WTC11 (cell line): ENCODE results near the gene POC1A. TPM values are rescaled to one million over a fixed set of nuclear protein-coding genes. Genes with fewer than 3 reads are reported as not detected.

Source experiments
- ATAC-seq: fragments of 200-7000 bp; cut with Tn5 transposase; 2 replicates; pipeline ENCODE4 v1.10.0; 2021; ENCODE audit warnings: mild to moderate bottlenecking, moderate library complexity
- CTCF ChIA-PET: fragments of 300-600 bp; sonication (Branson Sonifier 250); formaldehyde crosslinking; loops from one replicate; lab custom pipeline; 2021; ENCODE audit warnings: antibody characterized with exemption; lab: Charles Lee
- POLR2A ChIA-PET: fragments of 350-600 bp; sonication (Branson Sonifier 250); formaldehyde crosslinking; loops from one replicate; lab custom pipeline; 2021; ENCODE audit warnings: antibody characterized with exemption; lab: Charles Lee
- DNase-seq: peaks from one replicate; pipeline ENCODE4 v3.0.0; 2021; ENCODE audit warnings: low spot score
- H3K27ac Mint-ChIP-seq: 2 replicates; pipeline ENCODE4 v1.8.0; 2021; ENCODE audit warnings: mixed read lengths
- H3K27me3 Mint-ChIP-seq: 2 replicates; pipeline ENCODE4 v1.8.0; 2021; ENCODE audit warnings: low read depth, mild to moderate bottlenecking, moderate library complexity, mixed read lengths
- H3K36me3 Mint-ChIP-seq: 2 replicates; pipeline ENCODE4 v1.8.0; 2021; ENCODE audit warnings: mixed read lengths
- H3K4me1 Mint-ChIP-seq: 2 replicates; pipeline ENCODE4 v1.8.0; 2022; ENCODE audit warnings: mixed read lengths
- H3K4me3 Mint-ChIP-seq: 2 replicates; pipeline ENCODE4 v1.8.0; 2021; ENCODE audit warnings: mild to moderate bottlenecking, moderate library complexity, mixed read lengths
- H3K9me3 Mint-ChIP-seq: 2 replicates; pipeline ENCODE4 v1.8.0; 2021; ENCODE audit warnings: mixed read lengths
- CREM ChIP-seq: sonication (generic); formaldehyde crosslinking; IDR thresholded peaks from 2 replicates; pipeline ENCODE4 v1.8.1; 2022; ENCODE audit warnings: mild to moderate bottlenecking, missing genetic modification reagents, moderate library complexity
- E2F5 ChIP-seq: sonication (generic); formaldehyde crosslinking; IDR thresholded peaks from 2 replicates; pipeline ENCODE4 v1.8.1; 2022; ENCODE audit warnings: mild to moderate bottlenecking, moderate library complexity, missing genetic modification reagents
- FOXJ3 ChIP-seq: sonication (generic); formaldehyde crosslinking; IDR thresholded peaks from 2 replicates; pipeline ENCODE4 v1.9.0; 2021; ENCODE audit warnings: missing genetic modification reagents, mild to moderate bottlenecking, borderline replicate concordance
- GABPB1 ChIP-seq: sonication (generic); formaldehyde crosslinking; IDR thresholded peaks from 2 replicates; pipeline ENCODE4 v1.8.1; 2023; ENCODE audit warnings: mild to moderate bottlenecking, missing genetic modification reagents
- JUN ChIP-seq: sonication (generic); formaldehyde crosslinking; IDR thresholded peaks from 2 replicates; pipeline ENCODE4 v1.8.0; 2023; ENCODE audit warnings: mild to moderate bottlenecking, missing genetic modification reagents
- MLX ChIP-seq: sonication (generic); formaldehyde crosslinking; IDR thresholded peaks from 2 replicates; pipeline ENCODE4 v1.8.1; 2023; ENCODE audit warnings: mild to moderate bottlenecking, missing genetic modification reagents, moderate library complexity
- NFE2L1 ChIP-seq: sonication (generic); formaldehyde crosslinking; IDR thresholded peaks from 2 replicates; pipeline ENCODE4 v1.8.1; 2023; ENCODE audit warnings: missing genetic modification reagents
- SMAD4 ChIP-seq: sonication (generic); formaldehyde crosslinking; IDR thresholded peaks from 2 replicates; pipeline ENCODE4 v1.8.0; 2022; ENCODE audit warnings: mild to moderate bottlenecking, missing genetic modification reagents
- SP1 ChIP-seq: sonication (generic); formaldehyde crosslinking; conservative IDR thresholded peaks from 2 replicates; pipeline ENCODE4 v1.8.1; 2022; ENCODE audit warnings: missing genetic modification reagents
- ZBTB43 ChIP-seq: sonication (generic); formaldehyde crosslinking; IDR thresholded peaks from 2 replicates; pipeline ENCODE4 v1.8.1; 2023; ENCODE audit warnings: mild to moderate bottlenecking, missing genetic modification reagents
- ZMAT4 ChIP-seq: fragments of 250-450 bp; sonication (Bioruptor Pico); IDR thresholded peaks from 2 replicates; pipeline ENCODE4 v1.9.0; 2021; ENCODE audit warnings: mild to moderate bottlenecking
- ZNF219 ChIP-seq: sonication (generic); formaldehyde crosslinking; IDR thresholded peaks from 2 replicates; pipeline ENCODE4 v1.8.0; 2023; ENCODE audit warnings: missing genetic modification reagents, mild to moderate bottlenecking, borderline replicate concordance
- ZNF671 ChIP-seq: fragments of 250-450 bp; sonication (Bioruptor Pico); IDR thresholded peaks from 2 replicates; pipeline ENCODE4 v1.8.0; 2021; ENCODE audit warnings: mild to moderate bottlenecking
- total RNA-seq: library from RNA; stranded (reverse); gene quantifications from 3 replicates; pipeline ENCODE4 v1.2.3, GENCODE V29; 2021
- TF ChIP-seq, protein P1 (sequence below): sonication (generic); formaldehyde crosslinking; IDR thresholded peaks from 2 replicates; pipeline ENCODE4 v1.8.0; 2022; ENCODE audit warnings: missing genetic modification reagents
- TF ChIP-seq, protein P2 (sequence below): sonication (generic); formaldehyde crosslinking; conservative IDR thresholded peaks from 2 replicates; pipeline ENCODE4 v1.8.1; 2023; ENCODE audit warnings: mild to moderate bottlenecking, low read depth, missing genetic modification reagents, moderate library complexity
- TF ChIP-seq, protein P3 (sequence below): sonication (generic); formaldehyde crosslinking; IDR thresholded peaks from 2 replicates; pipeline ENCODE4 v1.8.1; 2023; ENCODE audit warnings: mild to moderate bottlenecking, missing genetic modification reagents
- TF ChIP-seq, protein P4 (sequence below): sonication (generic); formaldehyde crosslinking; IDR thresholded peaks from 2 replicates; pipeline ENCODE4 v1.8.1; 2023; ENCODE audit warnings: mild to moderate bottlenecking, missing genetic modification reagents, moderate library complexity
- TF ChIP-seq, protein P5 (sequence below): fragments of 250-450 bp; sonication (Bioruptor Pico); IDR thresholded peaks from 2 replicates; pipeline ENCODE4 v1.9.0; 2021; ENCODE audit warnings: mild to moderate bottlenecking

The POC1A gene
- total RNA-seq, 1 experiment from 2014 or later: 31.3 TPM

- H3K4me3 Mint-ChIP-seq: no peak overlapping the region
- POLR2A ChIA-PET: interaction anchor here (1.2 kb wide), 1 partner anchor 93 kb away, joined by 3 read pairs; the partner anchor contains the start of gene POC1A
- no peak for ATAC-seq
- peaks cover 21% of the 10 kb centered on the region for H3K27me3 Mint-ChIP-seq
- TF ChIP-seq E2F5 (CRISPR knock-in tag) (no peak), ZNF219 (CRISPR knock-in tag) (no peak), ZMAT4 (CRISPR knock-in tag) (no peak), SP1 (CRISPR knock-in tag) (no peak), FOXJ3 (CRISPR knock-in tag) (no peak), NFE2L1 (CRISPR knock-in tag) (no peak), ZNF671 (CRISPR knock-in tag) (no peak), GABPB1 (no peak)
- TF ChIP-seq, protein P1, sequence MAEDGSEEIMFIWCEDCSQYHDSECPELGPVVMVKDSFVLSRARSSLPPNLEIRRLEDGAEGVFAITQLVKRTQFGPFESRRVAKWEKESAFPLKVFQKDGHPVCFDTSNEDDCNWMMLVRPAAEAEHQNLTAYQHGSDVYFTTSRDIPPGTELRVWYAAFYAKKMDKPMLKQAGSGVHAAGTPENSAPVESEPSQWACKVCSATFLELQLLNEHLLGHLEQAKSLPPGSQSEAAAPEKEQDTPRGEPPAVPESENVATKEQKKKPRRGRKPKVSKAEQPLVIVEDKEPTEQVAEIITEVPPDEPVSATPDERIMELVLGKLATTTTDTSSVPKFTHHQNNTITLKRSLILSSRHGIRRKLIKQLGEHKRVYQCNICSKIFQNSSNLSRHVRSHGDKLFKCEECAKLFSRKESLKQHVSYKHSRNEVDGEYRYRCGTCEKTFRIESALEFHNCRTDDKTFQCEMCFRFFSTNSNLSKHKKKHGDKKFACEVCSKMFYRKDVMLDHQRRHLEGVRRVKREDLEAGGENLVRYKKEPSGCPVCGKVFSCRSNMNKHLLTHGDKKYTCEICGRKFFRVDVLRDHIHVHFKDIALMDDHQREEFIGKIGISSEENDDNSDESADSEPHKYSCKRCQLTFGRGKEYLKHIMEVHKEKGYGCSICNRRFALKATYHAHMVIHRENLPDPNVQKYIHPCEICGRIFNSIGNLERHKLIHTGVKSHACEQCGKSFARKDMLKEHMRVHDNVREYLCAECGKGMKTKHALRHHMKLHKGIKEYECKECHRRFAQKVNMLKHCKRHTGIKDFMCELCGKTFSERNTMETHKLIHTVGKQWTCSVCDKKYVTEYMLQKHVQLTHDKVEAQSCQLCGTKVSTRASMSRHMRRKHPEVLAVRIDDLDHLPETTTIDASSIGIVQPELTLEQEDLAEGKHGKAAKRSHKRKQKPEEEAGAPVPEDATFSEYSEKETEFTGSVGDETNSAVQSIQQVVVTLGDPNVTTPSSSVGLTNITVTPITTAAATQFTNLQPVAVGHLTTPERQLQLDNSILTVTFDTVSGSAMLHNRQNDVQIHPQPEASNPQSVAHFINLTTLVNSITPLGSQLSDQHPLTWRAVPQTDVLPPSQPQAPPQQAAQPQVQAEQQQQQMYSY (CRISPR knock-in tag): no peak
- TF ChIP-seq, protein P2, sequence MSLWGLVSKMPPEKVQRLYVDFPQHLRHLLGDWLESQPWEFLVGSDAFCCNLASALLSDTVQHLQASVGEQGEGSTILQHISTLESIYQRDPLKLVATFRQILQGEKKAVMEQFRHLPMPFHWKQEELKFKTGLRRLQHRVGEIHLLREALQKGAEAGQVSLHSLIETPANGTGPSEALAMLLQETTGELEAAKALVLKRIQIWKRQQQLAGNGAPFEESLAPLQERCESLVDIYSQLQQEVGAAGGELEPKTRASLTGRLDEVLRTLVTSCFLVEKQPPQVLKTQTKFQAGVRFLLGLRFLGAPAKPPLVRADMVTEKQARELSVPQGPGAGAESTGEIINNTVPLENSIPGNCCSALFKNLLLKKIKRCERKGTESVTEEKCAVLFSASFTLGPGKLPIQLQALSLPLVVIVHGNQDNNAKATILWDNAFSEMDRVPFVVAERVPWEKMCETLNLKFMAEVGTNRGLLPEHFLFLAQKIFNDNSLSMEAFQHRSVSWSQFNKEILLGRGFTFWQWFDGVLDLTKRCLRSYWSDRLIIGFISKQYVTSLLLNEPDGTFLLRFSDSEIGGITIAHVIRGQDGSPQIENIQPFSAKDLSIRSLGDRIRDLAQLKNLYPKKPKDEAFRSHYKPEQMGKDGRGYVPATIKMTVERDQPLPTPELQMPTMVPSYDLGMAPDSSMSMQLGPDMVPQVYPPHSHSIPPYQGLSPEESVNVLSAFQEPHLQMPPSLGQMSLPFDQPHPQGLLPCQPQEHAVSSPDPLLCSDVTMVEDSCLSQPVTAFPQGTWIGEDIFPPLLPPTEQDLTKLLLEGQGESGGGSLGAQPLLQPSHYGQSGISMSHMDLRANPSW (CRISPR knock-in tag): no peak
- TF ChIP-seq, protein P3, sequence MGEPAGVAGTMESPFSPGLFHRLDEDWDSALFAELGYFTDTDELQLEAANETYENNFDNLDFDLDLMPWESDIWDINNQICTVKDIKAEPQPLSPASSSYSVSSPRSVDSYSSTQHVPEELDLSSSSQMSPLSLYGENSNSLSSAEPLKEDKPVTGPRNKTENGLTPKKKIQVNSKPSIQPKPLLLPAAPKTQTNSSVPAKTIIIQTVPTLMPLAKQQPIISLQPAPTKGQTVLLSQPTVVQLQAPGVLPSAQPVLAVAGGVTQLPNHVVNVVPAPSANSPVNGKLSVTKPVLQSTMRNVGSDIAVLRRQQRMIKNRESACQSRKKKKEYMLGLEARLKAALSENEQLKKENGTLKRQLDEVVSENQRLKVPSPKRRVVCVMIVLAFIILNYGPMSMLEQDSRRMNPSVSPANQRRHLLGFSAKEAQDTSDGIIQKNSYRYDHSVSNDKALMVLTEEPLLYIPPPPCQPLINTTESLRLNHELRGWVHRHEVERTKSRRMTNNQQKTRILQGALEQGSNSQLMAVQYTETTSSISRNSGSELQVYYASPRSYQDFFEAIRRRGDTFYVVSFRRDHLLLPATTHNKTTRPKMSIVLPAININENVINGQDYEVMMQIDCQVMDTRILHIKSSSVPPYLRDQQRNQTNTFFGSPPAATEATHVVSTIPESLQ: no peak
- H3K36me3 Mint-ChIP-seq: no peaks in the 10 kb centered on the region
- no peak overlapping the region for H3K27ac Mint-ChIP-seq
- CTCF ChIA-PET: interaction anchor here (0.6 to 2.6 kb wide), 5 partner anchors 8 to 61 kb away, joined by 3 to 13 read pairs (median 5); no protein-coding TSS in a partner anchor
- no peak for DNase-seq
- H3K9me3 Mint-ChIP-seq: no peaks in the 10 kb centered on the region
- peaks cover 9% of the 10 kb centered on the region for H3K4me1 Mint-ChIP-seq
Observed at GRCh38 chr3:52061121-52061910, 92.9 kb downstream of the POC1A start.

GRCh38 chr3:52059781-52060180, 94.4 kb downstream of the POC1A start:
- POLR2A ChIA-PET: interaction anchor here (1.3 kb wide), 1 partner anchor 14 kb away, joined by 4 read pairs; no protein-coding TSS in a partner anchor
- no peak for TF ChIP-seq SMAD4 (CRISPR knock-in tag)
- no peak for TF ChIP-seq MLX (CRISPR knock-in tag)
- TF ChIP-seq JUN (CRISPR knock-in tag): no peak
- TF ChIP-seq ZBTB43 (CRISPR knock-in tag): no peak
- no peak for TF ChIP-seq CREM (CRISPR knock-in tag)
- TF ChIP-seq, protein P4, sequence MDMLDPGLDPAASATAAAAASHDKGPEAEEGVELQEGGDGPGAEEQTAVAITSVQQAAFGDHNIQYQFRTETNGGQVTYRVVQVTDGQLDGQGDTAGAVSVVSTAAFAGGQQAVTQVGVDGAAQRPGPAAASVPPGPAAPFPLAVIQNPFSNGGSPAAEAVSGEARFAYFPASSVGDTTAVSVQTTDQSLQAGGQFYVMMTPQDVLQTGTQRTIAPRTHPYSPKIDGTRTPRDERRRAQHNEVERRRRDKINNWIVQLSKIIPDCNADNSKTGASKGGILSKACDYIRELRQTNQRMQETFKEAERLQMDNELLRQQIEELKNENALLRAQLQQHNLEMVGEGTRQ: no peak
- TF ChIP-seq, protein P5, sequence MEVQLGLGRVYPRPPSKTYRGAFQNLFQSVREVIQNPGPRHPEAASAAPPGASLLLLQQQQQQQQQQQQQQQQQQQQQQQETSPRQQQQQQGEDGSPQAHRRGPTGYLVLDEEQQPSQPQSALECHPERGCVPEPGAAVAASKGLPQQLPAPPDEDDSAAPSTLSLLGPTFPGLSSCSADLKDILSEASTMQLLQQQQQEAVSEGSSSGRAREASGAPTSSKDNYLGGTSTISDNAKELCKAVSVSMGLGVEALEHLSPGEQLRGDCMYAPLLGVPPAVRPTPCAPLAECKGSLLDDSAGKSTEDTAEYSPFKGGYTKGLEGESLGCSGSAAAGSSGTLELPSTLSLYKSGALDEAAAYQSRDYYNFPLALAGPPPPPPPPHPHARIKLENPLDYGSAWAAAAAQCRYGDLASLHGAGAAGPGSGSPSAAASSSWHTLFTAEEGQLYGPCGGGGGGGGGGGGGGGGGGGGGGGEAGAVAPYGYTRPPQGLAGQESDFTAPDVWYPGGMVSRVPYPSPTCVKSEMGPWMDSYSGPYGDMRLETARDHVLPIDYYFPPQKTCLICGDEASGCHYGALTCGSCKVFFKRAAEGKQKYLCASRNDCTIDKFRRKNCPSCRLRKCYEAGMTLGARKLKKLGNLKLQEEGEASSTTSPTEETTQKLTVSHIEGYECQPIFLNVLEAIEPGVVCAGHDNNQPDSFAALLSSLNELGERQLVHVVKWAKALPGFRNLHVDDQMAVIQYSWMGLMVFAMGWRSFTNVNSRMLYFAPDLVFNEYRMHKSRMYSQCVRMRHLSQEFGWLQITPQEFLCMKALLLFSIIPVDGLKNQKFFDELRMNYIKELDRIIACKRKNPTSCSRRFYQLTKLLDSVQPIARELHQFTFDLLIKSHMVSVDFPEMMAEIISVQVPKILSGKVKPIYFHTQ (CRISPR knock-in tag): no peak
- Mint-ChIP-seq H3K27ac (no peak overlapping the region), H3K4me1 (peaks cover 9% of the 10 kb centered on the region), H3K9me3 (no peaks in the 10 kb centered on the region), H3K27me3 (peaks cover 21% of the 10 kb centered on the region), H3K36me3 (no peaks in the 10 kb centered on the region), H3K4me3 (no peak overlapping the region)
- ATAC-seq: no peak
- CTCF ChIA-PET: interaction anchor here (0.6 to 8.1 kb wide), 7 partner anchors 23 to 171 kb away, joined by 3 to 138 read pairs (median 4); no protein-coding TSS in a partner anchor
- no peak for DNase-seq
